GM23248 (cell line): ENCODE results near the gene ADK.

Experiments
- EZH2 ChIP-seq: fragments of 200-600 bp; sonication (generic); IDR thresholded peaks from 2 replicates; pipeline ENCODE4 v1.6.1; 2018; ENCODE audit warnings: antibody characterized with exemption, mild to moderate bottlenecking; ENCODE audit not compliant: insufficient read depth, poor library complexity, severe bottlenecking
- EZH2phosphoT487 ChIP-seq: fragments of 200-600 bp; sonication (generic); IDR thresholded peaks from 2 replicates; pipeline ENCODE4 v1.6.1; 2018; ENCODE audit warnings: antibody characterized with exemption, moderate library complexity, mild to moderate bottlenecking, low read depth; ENCODE audit not compliant: insufficient read depth

DNA sequence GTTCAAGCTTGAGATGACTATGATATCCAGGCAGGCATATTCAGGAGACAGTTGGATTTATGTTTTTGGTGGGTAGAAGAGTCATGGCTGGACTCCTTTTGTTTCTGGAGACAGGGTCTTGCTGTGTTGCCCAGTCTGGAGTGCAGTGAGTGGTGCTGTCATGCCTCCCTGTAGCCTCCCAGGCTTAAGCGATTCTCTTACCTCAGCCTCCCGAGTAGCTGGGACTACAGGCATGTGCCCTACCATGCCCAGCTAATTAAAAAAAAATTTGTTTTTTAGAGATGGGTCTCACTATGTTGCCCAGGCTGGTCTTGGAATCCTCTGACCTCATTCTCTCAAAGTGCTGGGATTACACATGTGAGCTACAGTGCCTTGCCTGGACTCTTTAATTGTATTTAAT lies 62.0 kb downstream of the ADK start:
- no peak for TF ChIP-seq EZH2phosphoT487
- TF ChIP-seq EZH2 = no peak
